Measurements from ENCODE around the gene KRTAP4-16. TPM values are rescaled to one million over a fixed set of nuclear protein-coding genes. Genes with fewer than 3 reads are reported as not detected.
A peak's percentile ranks its signal among the peaks of the same experiment; 100 is the strongest.
"Not testable (repeated sequence)": the region's sequence is repeated elsewhere in the genome, so short reads cannot be mapped to it uniquely, and the experiment has no call there.

KRTAP4-16 gene
- polyA plus RNA-seq, 1 experiment, result not detected

DNA sequence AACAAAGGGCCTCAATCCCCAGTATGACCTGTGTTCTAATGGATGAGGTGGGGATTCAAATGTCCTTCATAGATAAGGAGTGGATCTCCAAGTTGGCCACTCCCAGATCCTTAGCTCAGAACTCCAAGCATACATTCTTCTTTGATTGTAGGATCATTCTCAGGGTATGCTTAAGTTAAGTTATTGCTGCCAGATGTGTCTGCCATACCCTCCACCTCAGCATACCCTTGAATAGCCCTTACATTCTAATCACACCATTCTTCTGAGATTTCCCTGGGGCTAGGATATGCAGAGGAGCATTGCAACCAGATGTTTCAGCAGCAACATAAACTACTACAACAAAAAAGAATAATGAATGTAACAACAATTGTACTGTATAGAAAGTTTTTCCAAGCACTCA is 34.7 kb downstream of the KRTAP4-16 start:
- no peak overlapping the region for H3K4me3 ChIP-seq (ENCODE audit: low read depth, low read length)
- CTCF ChIA-PET, result no interaction called here
- H3K27ac ChIP-seq (ENCODE audit: low read depth, low read length), result no peak overlapping the region
- TF ChIP-seq, protein P1, sequence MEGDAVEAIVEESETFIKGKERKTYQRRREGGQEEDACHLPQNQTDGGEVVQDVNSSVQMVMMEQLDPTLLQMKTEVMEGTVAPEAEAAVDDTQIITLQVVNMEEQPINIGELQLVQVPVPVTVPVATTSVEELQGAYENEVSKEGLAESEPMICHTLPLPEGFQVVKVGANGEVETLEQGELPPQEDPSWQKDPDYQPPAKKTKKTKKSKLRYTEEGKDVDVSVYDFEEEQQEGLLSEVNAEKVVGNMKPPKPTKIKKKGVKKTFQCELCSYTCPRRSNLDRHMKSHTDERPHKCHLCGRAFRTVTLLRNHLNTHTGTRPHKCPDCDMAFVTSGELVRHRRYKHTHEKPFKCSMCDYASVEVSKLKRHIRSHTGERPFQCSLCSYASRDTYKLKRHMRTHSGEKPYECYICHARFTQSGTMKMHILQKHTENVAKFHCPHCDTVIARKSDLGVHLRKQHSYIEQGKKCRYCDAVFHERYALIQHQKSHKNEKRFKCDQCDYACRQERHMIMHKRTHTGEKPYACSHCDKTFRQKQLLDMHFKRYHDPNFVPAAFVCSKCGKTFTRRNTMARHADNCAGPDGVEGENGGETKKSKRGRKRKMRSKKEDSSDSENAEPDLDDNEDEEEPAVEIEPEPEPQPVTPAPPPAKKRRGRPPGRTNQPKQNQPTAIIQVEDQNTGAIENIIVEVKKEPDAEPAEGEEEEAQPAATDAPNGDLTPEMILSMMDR (IDR thresholded peaks at IDR 0.05; ENCODE audit: low read depth, low read length), result no peak
- H3K9me3 ChIP-seq (ENCODE audit: control insufficient read depth, insufficient read depth, low read length), result no peaks in the 10 kb centered on the region
- POLR2A ChIA-PET, result no interaction called here
- no peaks in the 10 kb centered on the region for H3K27me3 ChIP-seq (ENCODE audit: control insufficient read depth, insufficient read depth, low read length)
- DNase-seq (ENCODE audit: low read depth, low spot score), result peak; percentile 41

DNA sequence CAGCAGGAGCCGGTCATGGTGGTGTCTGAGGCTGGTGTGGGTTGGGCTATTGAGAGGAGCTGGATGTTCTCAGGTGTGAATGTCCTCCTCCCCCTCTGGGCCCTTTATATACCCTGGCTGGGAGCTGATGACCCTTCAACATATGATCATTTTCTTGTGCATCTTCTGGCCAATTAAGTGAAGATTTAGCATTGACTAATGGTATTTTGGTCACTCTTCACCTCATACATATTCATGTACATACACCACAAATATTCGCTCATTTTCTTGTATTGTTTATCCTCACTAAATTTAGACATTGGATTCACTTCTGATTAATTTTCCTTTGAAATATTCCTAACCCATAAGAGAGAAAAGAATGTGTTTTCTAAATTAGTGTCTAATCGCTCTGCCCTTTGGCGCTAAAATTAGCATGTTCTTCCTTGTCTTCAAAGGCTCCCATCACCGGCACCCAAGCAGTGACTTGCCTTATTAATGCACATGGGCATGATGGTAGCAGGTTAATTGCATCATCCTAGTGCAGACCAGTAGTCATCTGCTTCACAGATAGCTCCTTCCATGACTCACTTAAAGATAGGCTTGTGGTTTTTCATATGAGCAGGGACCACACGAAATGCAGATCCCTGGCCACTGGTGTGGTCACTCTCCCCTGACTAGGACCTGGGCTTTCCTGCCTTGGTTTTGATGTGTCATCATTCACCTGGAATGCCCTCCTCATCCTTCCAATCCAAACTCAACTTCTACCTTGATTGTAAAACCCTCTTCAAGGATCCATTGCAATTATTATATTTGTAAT is 36.0 kb downstream of the KRTAP4-16 start, which contains the start of gene KRTAP2-4:
Gene KRTAP2-4, minus strand, starts transcription at position 51 of the 796 bp plus-strand sequence. Its CDS starts 34 bp downstream, at position 17.
- CTCF ChIA-PET, result no interaction called here

DNA sequence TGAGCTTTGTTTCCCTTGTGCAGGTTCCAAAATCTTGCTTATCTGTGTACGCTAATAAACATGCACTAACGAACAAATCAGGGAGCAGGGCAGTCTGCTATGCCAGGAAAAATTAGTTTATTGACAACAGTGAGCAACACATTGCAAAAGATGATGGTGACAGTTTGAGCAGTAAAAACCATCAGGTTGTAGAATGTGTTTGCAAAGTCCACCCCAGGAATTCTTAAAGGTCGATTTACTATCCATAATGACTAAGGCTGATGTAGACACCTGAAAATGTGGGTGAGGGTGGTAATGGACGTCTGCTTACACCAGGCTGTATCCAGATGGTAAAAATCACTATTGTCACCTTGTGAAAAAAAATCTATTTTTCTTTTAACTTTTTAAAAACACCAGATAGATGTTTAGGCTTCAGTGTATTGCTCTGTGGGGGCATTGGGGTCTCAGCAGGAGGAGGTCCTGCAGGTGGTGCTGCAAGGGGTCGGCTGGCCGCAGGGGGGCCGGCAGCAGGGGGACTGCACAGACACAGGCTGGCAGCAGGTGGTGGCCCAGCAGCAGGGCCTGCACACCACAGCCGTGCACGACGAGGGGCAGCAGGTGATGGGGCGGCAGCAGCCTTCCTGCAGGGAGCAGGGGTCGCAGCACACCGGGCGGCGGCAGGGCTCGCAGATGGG is 36.9 kb downstream of the KRTAP4-16 start:
- CTCF ChIA-PET; DNase-seq (ENCODE audit: low read depth, low spot score); POLR2A ChIA-PET: not testable (repeated sequence)

More for the DNA sequence above, 36.0 kb downstream of the KRTAP4-16 start, which contains the start of gene KRTAP2-4:
- POLR2A ChIA-PET, result no interaction called here
- peak; percentile 71 for DNase-seq (ENCODE audit: low read depth, low spot score)
- Histone ChIP-seq H3K4me3 (ENCODE audit: low read depth, low read length) (no peak within 1 kb of the TSS), H3K27ac (ENCODE audit: low read depth, low read length) (peak within 1 kb of the TSS; percentile 53), H3K27me3 (ENCODE audit: control insufficient read depth, insufficient read depth, low read length) (no peaks in the 10 kb centered on the region), H3K9me3 (ENCODE audit: control insufficient read depth, insufficient read depth, low read length) (no peaks in the 10 kb centered on the region)
- TF ChIP-seq, protein P1 (IDR thresholded peaks at IDR 0.05; ENCODE audit: low read depth, low read length), result no peak

DNA sequence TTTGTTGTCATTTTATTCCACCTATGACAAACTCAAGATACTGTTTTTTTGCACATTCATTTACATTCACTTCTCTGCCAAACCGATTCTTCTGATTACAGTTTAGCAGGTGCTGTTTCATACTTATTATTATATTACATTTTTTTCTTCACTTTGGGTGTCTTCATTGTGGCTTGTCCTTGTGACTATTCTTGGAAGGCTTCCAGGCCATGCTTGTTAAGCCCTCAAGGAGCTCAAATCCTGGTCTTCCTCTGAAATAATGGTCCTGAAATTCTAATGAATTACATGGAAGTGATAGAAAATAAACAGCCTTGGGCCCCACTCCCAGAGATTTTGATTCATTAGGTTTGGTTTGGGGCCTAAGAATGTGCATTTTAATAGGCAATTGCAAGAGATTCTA is 37.7 kb downstream of the KRTAP4-16 start:
- no peak for DNase-seq (ENCODE audit: low read depth, low spot score)
- Histone ChIP-seq H3K9me3 (ENCODE audit: control insufficient read depth, insufficient read depth, low read length) (no peaks in the 10 kb centered on the region), H3K4me3 (ENCODE audit: low read depth, low read length) (no peak overlapping the region), H3K27me3 (ENCODE audit: control insufficient read depth, insufficient read depth, low read length) (no peaks in the 10 kb centered on the region), H3K27ac (ENCODE audit: low read depth, low read length) (no peak overlapping the region)
- TF ChIP-seq, protein P1 (IDR thresholded peaks at IDR 0.05; ENCODE audit: low read depth, low read length), result no peak
- POLR2A ChIA-PET, result no interaction called here
- CTCF ChIA-PET, result no interaction called here

More for the DNA sequence above, 36.9 kb downstream of the KRTAP4-16 start:
- H3K27me3 ChIP-seq (ENCODE audit: control insufficient read depth, insufficient read depth, low read length); H3K9me3 ChIP-seq (ENCODE audit: control insufficient read depth, insufficient read depth, low read length); H3K27ac ChIP-seq (ENCODE audit: low read depth, low read length); H3K4me3 ChIP-seq (ENCODE audit: low read depth, low read length): not testable (repeated sequence)

DNA sequence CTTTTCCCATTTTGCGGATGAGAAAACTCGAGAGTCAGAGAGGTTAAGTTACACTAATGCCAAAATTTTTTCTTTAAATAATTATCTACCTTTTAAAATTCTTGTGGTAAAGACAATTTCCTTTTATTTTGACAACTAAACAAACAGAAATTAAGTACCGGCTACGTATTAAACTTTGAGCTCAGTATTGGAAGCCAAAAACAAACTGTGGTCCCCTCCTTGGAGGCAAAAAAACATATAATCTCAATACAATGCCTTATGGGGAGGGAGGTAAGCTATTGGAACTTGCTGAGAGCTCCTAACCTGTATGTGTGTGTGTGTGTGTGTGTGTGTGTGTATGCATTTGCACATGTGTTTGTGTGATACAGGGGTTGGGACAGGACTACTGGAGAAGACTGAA is 38.6 kb downstream of the KRTAP4-16 start:
- no peaks in the 10 kb centered on the region for H3K27me3 ChIP-seq (ENCODE audit: control insufficient read depth, insufficient read depth, low read length)
- H3K9me3 ChIP-seq (ENCODE audit: control insufficient read depth, insufficient read depth, low read length), result no peaks in the 10 kb centered on the region
- H3K4me3 ChIP-seq (ENCODE audit: low read depth, low read length), result no peak overlapping the region
- H3K27ac ChIP-seq (ENCODE audit: low read depth, low read length), result no peak overlapping the region
- DNase-seq (ENCODE audit: low read depth, low spot score), result no peak
- ChIA-PET POLR2A (no interaction called here), CTCF (no interaction called here)
- TF ChIP-seq, protein P1 (IDR thresholded peaks at IDR 0.05; ENCODE audit: low read depth, low read length), result no peak

Measured in AG04450 (cell line).